Measurements from ENCODE around the gene ATAD3C. TPM values are rescaled to one million over a fixed set of nuclear protein-coding genes. Genes with fewer than 3 reads are reported as not detected.

ATAD3C gene
- total and polyA plus RNA-seq, 10 of the 15 experiments (the other 5 are each of a cell fraction or from before 2014, with no cell fraction given), result 0.03 to 3.1 (median 0.86) TPM

DNA sequence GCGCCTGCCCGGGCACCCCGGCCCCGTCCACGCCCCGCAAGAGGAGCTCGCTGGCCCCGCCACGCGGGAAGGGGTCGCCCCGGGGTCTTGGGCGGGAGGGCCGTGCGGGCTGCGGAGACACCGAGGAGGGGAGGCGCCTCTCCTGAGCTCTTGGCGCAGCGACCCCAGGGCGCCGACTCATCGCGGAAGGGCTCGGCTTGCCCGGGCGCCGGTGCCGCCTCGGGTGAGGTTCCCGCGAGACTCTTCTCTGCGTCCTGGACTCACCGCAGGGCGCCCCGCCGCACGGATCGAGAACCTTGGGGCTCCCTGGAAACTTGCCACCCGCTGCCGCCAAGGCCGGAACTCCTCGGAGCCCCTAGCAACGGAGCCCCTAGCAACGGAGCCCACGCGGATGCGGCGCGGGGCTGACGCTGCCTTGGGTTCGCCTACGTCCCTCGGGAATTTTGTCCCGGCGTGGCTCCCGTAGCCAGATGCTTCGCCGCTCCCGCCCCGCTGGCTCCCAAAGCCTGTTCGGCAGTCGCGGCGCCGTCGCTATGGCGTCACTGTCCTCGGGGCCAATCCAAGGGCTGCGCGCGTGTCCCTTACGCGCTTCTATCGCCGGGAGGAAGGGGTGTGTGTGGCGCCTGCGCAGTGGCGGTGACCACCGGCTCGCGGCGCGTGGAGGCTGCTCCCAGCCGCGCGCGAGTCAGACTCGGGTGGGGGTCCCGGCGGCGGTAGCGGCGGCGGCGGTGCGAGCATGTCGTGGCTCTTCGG, 62.2 kb downstream of the ATAD3C start, which contains the start of gene ATAD3A (continued):
- TF ChIP-seq, protein P1, sequence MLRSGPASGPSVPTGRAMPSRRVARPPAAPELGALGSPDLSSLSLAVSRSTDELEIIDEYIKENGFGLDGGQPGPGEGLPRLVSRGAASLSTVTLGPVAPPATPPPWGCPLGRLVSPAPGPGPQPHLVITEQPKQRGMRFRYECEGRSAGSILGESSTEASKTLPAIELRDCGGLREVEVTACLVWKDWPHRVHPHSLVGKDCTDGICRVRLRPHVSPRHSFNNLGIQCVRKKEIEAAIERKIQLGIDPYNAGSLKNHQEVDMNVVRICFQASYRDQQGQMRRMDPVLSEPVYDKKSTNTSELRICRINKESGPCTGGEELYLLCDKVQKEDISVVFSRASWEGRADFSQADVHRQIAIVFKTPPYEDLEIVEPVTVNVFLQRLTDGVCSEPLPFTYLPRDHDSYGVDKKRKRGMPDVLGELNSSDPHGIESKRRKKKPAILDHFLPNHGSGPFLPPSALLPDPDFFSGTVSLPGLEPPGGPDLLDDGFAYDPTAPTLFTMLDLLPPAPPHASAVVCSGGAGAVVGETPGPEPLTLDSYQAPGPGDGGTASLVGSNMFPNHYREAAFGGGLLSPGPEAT (IDR thresholded peaks at IDR 0.05; ENCODE audit: low read depth), result peak; percentile 93
- peak; percentile 52 for TF ChIP-seq ATF7 (IDR thresholded peaks at IDR 0.05; ENCODE audit: low read depth)
- TF ChIP-seq NR2F1 (conservative IDR thresholded peaks at IDR 0.05), result peak; percentile 69
- TF ChIP-seq BCL11A (IDR thresholded peaks at IDR 0.05; ENCODE audit: low read depth, low read length), result 0 out of 2 replicates have a peak, but pooled peaks have one; percentile 16
- peak; percentile 52 for TF ChIP-seq MYC (IDR thresholded peaks at IDR 0.05; ENCODE audit: insufficient read depth, insufficient read length, insufficient replicate concordance, low read length, severe bottlenecking)
- peak; percentile 82 for TF ChIP-seq NRF1 (conservative IDR thresholded peaks at IDR 0.05; ENCODE audit: low read depth, low read length)
- TF ChIP-seq, protein P2, sequence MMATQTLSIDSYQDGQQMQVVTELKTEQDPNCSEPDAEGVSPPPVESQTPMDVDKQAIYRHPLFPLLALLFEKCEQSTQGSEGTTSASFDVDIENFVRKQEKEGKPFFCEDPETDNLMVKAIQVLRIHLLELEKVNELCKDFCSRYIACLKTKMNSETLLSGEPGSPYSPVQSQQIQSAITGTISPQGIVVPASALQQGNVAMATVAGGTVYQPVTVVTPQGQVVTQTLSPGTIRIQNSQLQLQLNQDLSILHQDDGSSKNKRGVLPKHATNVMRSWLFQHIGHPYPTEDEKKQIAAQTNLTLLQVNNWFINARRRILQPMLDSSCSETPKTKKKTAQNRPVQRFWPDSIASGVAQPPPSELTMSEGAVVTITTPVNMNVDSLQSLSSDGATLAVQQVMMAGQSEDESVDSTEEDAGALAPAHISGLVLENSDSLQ (IDR thresholded peaks at IDR 0.05), result peak; percentile 11; the same call in 1 of the 2 replicates
- TF ChIP-seq, protein P3, sequence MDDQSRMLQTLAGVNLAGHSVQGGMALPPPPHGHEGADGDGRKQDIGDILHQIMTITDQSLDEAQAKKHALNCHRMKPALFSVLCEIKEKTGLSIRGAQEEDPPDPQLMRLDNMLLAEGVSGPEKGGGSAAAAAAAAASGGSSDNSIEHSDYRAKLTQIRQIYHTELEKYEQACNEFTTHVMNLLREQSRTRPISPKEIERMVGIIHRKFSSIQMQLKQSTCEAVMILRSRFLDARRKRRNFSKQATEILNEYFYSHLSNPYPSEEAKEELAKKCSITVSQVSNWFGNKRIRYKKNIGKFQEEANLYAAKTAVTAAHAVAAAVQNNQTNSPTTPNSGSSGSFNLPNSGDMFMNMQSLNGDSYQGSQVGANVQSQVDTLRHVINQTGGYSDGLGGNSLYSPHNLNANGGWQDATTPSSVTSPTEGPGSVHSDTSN (IDR thresholded peaks at IDR 0.05; ENCODE audit: insufficient replicate concordance, low read depth, low read length), result no peak
- no peak for TF ChIP-seq NFYA (IDR thresholded peaks at IDR 0.05; ENCODE audit: borderline replicate concordance, low read depth, low read length)
- TF ChIP-seq YBX1 (IDR thresholded peaks at IDR 0.05), result no peak
- peak; percentile 95 for TF ChIP-seq ZNF207 (IDR thresholded peaks at IDR 0.05; ENCODE audit: borderline replicate concordance)
- no peak for TF ChIP-seq ZBED1 (IDR thresholded peaks at IDR 0.05; ENCODE audit: borderline replicate concordance)
- TF ChIP-seq GABPA (IDR thresholded peaks at IDR 0.05; ENCODE audit: low read depth), result no peak
- no peak for TF ChIP-seq ZZZ3 (IDR thresholded peaks at IDR 0.05; ENCODE audit: control insufficient read depth, insufficient read length, low read depth)
- TF ChIP-seq STAT3 (IDR thresholded peaks at IDR 0.05; ENCODE audit: low read depth, low read length), result no peak
- TF ChIP-seq, protein P4, sequence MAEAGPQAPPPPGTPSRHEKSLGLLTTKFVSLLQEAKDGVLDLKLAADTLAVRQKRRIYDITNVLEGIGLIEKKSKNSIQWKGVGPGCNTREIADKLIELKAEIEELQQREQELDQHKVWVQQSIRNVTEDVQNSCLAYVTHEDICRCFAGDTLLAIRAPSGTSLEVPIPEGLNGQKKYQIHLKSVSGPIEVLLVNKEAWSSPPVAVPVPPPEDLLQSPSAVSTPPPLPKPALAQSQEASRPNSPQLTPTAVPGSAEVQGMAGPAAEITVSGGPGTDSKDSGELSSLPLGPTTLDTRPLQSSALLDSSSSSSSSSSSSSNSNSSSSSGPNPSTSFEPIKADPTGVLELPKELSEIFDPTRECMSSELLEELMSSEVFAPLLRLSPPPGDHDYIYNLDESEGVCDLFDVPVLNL (IDR thresholded peaks at IDR 0.05; ENCODE audit: low read depth, low read length), result peak; percentile 81
- TF ChIP-seq MTA3 (IDR thresholded peaks at IDR 0.05; ENCODE audit: borderline replicate concordance, low read length), result no peak
- peak; percentile 81 for TF ChIP-seq LARP7 (IDR thresholded peaks at IDR 0.05)
- TF ChIP-seq, protein P5, sequence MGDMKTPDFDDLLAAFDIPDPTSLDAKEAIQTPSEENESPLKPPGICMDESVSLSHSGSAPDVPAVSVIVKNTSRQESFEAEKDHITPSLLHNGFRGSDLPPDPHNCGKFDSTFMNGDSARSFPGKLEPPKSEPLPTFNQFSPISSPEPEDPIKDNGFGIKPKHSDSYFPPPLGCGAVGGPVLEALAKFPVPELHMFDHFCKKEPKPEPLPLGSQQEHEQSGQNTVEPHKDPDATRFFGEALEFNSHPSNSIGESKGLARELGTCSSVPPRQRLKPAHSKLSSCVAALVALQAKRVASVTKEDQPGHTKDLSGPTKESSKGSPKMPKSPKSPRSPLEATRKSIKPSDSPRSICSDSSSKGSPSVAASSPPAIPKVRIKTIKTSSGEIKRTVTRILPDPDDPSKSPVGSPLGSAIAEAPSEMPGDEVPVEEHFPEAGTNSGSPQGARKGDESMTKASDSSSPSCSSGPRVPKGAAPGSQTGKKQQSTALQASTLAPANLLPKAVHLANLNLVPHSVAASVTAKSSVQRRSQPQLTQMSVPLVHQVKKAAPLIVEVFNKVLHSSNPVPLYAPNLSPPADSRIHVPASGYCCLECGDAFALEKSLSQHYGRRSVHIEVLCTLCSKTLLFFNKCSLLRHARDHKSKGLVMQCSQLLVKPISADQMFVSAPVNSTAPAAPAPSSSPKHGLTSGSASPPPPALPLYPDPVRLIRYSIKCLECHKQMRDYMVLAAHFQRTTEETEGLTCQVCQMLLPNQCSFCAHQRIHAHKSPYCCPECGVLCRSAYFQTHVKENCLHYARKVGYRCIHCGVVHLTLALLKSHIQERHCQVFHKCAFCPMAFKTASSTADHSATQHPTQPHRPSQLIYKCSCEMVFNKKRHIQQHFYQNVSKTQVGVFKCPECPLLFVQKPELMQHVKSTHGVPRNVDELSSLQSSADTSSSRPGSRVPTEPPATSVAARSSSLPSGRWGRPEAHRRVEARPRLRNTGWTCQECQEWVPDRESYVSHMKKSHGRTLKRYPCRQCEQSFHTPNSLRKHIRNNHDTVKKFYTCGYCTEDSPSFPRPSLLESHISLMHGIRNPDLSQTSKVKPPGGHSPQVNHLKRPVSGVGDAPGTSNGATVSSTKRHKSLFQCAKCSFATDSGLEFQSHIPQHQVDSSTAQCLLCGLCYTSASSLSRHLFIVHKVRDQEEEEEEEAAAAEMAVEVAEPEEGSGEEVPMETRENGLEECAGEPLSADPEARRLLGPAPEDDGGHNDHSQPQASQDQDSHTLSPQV (IDR thresholded peaks at IDR 0.05), result no peak
- peak; percentile 96 for TF ChIP-seq IKZF1 (conservative IDR thresholded peaks at IDR 0.05)
- TF ChIP-seq CREM (IDR thresholded peaks at IDR 0.05; ENCODE audit: low read depth), result peak; percentile 99
- TF ChIP-seq WRNIP1 (IDR thresholded peaks at IDR 0.05; ENCODE audit: borderline replicate concordance, low read depth, low read length), result no peak

All from GM12878 (cell line).